GM19452 (cell line): ENCODE measurements around the gene PKD1.

Experiments used
- ATAC-seq: cut with Tn5 transposase; IDR thresholded peaks from one replicate; pipeline ENCODE4 v1.9.1; 2021; ENCODE audit not compliant: unreplicated experiment

PKD1 gene

DNA sequence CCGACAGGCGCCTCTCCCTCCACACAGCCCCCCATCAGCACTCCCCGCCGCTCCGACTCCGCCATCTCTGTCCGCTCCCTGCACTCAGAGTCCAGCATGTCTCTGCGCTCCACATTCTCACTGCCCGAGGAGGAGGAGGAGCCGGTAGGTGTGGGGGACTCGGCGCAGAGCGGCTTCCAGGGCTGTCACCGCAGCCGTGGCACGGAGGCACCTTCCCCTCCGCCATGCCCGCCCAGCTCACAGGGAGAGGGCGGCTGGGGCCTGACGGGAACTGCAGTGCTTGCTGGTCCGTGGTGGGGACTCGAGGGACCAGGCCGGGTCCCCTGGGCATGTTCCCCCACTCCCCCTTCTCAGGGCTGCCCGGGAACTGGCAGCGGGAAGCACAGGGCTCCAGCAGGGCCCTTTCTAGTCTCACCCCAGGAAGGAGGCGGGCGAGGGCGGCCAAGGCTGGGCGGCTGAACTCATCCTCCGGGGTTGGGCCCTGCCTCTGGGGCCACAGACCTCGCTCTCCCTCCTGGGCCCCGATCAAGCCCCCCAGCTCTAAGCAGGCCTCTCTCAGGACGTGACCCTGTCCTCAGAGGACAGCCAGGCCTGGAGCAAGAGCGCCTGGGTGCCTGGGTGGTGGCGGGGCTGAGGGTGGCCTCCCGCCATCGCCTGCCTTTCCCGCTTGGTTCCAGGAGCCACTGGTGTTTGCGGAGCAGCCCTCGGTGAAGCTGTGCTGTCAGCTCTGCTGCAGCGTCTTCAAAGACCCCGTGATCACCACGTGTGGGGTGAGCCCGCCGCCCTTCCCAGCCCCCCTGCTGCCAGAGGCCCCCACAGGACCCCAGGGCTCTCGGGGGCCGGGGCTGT lies 35.1 kb upstream of the PKD1 start:
- ATAC-seq: no peak

DNA sequence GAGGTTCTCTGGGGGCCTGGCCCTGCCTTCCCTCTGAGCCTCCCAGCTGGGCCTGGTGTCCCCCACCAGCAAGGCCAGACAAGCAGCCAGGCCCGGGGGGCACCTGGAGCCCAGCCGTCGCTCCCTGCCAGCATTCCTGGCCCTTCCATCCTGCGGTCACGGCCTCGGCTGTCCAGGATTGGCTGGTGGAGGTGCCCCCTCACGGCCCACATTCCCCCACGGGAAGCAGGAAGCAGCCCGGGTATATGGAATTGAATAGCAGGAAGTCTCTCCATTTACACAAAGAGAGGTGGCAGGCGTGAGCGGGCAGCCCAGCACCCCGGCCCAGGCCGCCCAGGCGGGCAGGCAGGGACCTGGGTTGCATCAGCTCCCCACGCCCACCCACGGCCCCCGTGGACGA lies 34.4 kb upstream of the PKD1 start:
- no peak for ATAC-seq

DNA sequence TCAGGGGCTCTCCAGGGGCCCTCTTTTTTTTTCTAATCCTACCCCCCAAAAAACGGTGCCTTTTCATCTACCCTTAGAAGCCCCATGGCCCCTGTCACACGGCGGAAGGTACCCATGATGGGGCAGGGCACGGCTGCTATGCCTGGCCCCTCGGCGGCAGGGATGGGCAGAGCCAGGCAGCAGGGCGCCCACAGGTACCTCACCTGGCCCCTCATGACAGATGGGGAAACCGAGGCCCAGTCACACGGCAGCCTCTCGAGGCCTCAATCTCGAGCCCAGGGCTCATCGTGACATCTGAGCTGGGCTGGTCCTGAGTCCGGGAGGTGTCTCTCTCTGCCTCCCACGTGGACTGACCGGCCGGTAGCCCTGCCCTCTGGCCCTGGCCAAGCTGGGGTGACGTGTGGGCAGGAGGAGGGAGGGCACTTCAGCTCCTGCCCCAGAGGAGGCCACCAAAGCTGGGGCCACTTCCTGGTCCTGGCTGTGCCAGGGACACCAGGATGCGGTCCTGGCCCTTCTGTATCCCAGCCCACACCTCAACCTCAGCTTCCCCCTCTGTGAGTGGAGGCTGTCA lies 31.5 kb upstream of the PKD1 start:
- ATAC-seq: no peak

GRCh38 chr16:2166263-2167067 lies 30.8 kb upstream of the PKD1 start:
- no peak for ATAC-seq

- ATAC-seq: no peak
These were observed 30.2 kb upstream of the PKD1 start for GRCh38 chr16:2165861-2166260.

DNA sequence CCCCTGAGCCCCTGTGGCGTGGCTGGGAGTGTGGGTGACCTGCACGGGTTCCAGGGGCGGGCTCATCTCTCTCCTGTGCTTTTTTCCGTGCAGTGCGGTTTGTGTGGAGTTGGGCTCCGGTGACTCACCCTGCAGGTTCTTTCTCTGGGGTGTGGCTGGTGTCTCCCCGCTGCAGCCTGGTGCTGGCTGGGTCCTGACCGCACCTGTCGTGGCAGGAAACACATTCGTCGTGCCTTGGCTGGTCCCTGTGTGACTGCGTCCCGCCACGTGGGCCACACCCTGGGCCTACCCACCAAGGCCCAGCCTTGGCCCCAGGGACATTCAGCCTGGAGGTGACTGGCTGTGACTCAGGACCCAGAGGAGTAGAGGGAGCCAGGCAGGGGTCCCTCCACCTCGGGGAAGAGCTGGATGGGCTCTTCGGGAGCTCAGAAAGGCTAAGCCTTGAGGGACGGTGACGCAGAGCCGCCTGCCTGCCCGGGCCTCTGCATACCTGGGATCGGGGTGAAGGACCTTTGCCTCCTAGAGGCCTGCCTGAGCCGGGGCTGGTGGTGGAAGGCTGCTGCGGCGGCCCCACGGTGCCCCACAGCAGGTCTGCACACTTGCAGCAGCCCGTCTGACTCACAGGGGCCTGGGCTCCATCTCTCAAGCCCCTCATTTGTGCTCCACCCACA lies 27.6 kb upstream of the PKD1 start:
- ATAC-seq: no peak

DNA sequence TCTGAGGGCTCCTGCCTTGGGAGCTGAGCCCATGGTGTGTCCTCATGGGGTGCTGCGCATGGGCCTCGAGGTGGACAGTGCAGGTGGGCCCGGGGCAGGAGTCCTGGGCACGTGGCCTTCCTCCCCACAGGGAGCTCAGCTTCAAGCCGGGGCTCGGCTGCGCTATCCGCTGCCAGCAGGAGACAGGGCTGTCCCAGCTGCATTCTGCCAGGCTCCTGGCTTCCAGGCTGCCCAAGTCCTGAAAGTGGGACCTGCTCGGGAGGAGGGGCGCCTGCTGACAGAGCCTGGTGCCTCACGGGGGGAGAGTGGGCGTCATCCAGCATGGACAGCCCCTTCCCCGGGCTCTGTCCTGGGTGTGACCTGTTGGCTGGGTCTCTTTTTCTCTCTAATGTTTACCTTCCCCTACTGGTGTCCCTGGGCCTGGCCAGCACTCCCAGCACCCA lies 27.0 kb upstream of the PKD1 start:
- ATAC-seq: no peak

GRCh38 chr16:2161911-2162310 lies 26.2 kb upstream of the PKD1 start:
- no peak for ATAC-seq

DNA sequence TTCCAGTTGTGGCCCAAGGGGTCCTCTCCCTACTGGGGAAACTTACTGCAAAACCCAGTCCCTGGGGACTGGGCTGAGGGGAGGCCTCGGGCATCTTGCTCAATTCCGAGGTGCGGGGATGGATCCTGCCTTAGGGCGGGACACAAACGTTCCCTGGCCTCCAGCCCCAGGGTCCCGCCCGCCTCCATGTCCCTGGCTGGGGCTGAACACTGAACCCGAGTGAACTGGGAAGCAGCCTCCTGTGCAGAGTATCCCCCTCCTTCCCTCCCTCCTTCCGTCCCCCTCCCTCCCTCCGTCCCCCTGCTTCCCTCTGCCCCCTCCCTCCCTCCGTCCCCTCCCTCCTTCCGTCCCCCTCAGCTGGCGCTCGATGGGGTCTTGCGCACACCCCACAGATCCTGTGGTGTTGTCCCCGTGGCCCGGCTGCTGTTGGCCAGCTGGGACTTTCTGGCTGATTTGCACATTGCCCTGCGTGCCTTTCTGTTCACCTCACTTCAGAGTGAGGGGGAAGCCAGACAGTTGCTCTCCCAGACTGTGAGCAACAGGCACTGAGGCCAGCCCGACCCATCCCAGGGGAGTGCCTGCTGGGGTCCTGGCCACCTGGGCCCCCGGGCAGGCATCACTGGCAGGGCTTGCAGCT lies 25.3 kb upstream of the PKD1 start:
- ATAC-seq: no peak

DNA sequence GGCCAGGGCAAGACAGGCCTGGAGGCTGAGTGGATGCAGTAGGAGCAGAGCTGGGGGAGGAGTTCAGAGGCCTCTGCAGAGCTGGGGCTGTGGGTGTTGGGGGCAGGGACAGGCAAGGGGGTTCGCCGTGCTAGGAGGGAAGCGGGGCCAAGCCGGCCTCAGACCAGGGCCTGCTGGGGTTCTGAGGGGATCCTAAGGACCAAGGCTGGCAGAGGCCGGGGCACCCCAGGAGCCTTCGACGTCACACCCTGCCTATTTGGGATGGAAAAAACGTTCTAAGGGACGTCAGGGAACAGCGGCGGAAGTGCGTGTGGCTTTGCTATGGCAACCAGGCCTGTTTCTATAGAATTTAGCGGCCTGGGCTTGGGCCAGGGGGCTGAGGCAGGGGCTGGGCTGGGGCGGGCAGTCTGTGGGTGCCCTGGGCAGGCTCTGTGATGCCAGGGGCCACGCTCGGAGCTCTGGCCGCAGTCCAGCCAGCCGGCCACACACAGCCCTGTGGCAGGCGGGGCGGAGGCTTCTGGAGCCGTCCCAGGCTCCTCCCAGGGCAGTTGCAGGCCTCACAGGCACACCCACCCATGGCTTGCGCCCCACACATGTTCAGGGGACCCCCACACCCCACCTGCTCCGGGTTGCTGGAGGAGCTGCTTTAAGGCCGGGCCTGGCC lies 23.6 kb upstream of the PKD1 start:
- ATAC-seq: no peak

GRCh38 chr16:2158262-2158638 lies 22.6 kb upstream of the PKD1 start:
- ATAC-seq: no peak

DNA sequence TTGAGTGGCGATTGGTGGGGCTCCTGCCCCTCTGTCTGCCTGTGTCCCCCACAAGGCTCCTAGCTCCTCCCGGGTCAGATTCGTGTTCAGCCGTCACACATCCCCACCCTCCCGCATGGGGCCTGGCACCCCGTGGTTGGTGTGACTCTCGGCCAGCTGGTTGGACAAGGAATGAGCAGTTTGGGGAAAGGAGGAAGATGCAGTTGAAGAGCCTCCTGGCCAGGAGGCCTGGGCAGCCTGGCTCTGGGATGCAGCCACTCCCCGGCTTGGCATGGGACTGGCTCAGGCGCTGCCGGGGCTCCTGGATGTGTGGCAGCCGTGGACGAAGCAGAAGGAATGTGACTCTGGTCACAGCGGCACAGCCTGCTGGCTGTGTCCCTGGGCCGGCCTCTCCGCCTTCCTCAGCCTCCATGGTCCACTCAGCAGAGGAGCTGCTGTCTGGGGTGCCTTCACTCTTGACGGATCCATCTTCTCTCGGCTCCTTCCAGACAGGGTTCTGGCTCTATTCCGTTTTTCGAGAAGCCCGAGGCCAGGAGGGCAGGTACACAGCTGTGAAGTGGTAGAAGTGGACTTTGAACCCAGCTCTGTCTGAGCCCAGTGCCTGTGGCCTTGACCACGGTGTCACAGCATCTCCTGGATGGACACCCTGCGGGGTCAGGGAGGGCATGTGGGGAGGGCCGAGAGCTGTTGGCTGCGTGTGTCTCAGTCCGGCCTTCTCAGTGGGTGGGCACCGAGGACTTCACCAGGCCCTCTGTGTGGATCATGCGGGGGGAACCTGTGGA lies 22.0 kb upstream of the PKD1 start:
- no peak for ATAC-seq

DNA sequence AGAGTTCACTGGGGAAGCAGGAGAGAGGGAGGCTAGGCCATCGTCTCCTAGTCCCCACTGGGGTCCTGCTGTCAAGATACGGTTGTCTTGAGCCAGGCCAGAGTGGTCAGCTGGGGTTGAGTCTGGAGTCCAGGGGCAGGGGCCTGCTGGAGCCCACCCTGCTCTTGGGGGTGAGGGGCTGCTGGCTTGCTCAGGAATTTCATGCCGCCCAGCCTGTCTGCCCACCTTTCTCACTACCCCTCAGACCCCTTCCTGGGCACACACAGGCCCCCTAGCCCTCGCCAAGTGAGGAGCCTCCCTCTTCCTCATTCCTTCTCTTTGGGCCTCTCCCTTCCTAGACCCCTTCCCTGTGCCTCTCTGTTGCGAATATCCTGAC lies 21.1 kb upstream of the PKD1 start:
- ATAC-seq: no peak

DNA sequence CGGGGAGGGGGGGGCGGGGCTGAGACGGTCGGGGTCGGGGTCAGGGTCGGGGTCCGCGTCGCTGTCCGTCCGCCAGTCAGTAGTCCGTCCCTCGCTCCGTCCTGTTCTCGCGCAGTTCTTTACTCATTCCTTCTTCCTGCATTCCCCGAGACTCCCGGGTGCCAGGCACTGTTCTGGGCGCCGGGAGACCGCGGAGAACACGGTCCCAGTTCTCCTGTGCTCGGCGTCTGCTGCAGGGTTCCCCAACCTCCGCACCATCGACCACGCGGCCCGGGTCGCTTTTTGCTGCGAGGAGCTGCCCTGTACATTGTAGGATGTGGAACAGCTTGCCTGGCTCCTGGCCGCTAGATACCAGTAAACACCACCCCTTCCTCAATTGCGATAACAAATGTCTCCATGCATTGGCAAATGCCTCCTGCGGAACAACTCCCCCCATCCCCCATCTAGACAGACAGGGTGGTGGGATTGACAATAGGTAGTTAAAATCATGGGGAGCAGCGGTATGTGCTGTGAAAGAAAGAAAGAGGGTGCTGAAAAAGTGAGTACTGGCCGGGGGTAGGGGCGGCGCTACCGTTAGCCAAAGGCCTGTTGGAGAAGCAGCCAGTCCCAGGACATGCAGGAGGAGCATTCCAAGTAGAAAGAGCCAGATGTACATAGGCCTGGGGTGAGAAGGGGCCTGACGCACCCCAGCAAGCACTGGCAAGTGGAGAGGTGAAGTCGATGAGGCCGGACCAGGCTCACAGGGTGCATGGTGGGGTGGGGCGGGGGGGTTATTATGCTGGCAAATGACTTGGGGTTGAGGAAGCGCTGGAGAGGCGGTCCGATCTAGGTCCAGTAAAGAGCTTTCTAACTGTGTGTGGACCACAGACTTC lies 20.5 kb upstream of the PKD1 start:
- no peak for ATAC-seq

DNA sequence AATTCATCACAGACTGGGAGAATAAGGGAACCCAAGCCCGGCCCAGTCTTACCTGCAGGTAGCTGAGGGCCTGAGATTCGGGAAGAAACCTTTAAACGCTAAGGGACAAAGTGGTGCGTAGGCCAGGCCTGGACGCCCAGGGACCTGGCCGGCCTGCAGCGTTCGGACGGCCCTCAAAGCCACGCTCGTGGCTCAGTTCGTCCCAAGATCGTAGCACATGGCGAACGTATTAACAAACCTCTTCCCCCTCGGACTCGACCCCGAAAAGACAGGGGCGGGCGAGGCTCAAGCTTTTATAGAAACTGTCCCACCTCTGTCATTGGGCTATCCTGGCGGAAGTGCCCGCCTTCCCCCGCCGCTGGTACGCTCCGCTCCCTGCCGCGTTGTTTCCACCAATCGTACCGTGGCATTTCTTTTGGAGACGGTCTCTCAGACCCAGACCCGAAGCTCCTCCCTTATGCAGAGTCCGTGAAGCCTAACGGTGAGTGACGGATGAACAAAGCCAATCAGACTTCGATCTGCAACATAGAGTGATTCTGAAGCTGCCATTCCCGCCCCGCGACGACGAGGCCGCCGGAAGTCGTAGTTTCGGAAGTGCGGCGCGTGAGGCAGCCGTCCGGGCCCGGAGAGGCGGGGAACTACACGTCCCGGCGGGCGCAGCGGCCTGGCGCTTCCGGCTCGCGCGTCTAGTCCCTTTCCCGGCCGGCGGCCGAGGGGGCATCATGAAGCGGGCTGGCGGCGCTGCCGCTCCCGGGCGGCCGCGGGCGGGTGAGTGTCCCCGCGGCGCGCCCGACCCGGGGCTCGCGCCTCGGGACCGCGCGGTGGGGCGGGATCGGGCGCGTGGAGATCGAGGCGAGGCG lies 19.6 kb upstream of the PKD1 start, which contains the start of gene TRAF7:
TRAF7 (plus strand) TSS at position 692 of the 860 bp plus-strand sequence. CDS start 8,139 bp downstream, outside the sequence.
- ATAC-seq: peak; percentile 84

DNA sequence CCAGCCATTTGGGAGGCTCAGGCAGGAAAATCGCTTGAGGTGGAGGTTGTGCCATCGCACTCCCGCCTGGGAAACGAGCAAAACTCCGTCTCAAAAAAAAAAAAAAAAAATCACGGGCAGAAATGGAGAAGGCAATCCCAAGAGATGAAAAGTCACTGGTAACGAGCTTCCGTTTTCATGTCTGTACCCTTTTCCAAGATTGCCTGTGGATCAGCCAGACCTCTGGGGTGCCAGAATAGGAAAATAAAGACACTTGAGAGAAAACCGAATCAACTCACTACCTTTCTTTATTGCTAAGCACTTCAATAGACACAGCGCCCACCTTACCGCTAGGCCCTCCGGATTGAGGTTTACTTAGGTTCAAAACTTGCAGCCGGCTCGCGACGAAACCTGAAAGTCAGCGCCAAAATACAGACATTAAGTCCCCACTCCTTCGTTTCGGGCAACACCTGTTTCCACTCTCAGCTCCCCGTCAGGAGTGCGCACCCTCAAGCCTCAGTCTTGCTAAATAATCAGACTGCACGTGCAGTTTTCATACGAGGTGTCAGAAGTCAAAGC lies 18.9 kb upstream of the PKD1 start:
- ATAC-seq: no peak
